DOHH2 (cell line): ENCODE data around the gene VAPB.

Experiments
- CTCF ChIP-seq: fragments of 200-600 bp; sonication (generic); IDR thresholded peaks from one replicate; pipeline ENCODE4 v1.5.1; 2014; ENCODE audit warnings: antibody characterized with exemption, mild to moderate bottlenecking, low read depth, low read length; ENCODE audit not compliant: poor library complexity, severe bottlenecking
- EZH2phosphoT487 ChIP-seq: fragments of 200-600 bp; sonication (generic); IDR thresholded peaks from 2 replicates; pipeline ENCODE4 v1.6.1; 2017; ENCODE audit warnings: borderline replicate concordance, mild to moderate bottlenecking, antibody characterized with exemption, low read length, moderate library complexity, mixed read lengths

- no peak for TF ChIP-seq CTCF
- TF ChIP-seq EZH2phosphoT487, result no peak
Observed at GRCh38 chr20:58352468-58352867, 36.6 kb upstream of the VAPB start.
